ENCODE measurements around the gene TUBA4A. TPM values are rescaled to one million over a fixed set of nuclear protein-coding genes. Genes with fewer than 3 reads are reported as not detected.

Gene TUBA4A
- polyA plus RNA-seq, 1 donor (not counting 4 experiments of a cell fraction or from before 2014, with no cell fraction given), result 524 TPM

- peaks cover 31 to 41% of the 10 kb centered on the region in 2 experiments for H3K36me3 ChIP-seq (ENCODE audit: control insufficient read depth in 2 of 2, extremely low read depth in 1 of 2, insufficient read depth in 2 of 2, low read length in 2 of 2)
Measured at GRCh38 chr2:219225350-219225749, 28.4 kb downstream of the TUBA4A start.

GRCh38 chr2:219223831-219224610, 29.7 kb downstream of the TUBA4A start:
- no peak for TF ChIP-seq EZH2 (IDR thresholded peaks at IDR 0.05; ENCODE audit: low read length)
- TF ChIP-seq CTCF (optimal IDR thresholded peaks at IDR 0.05 in 1 of 3, IDR thresholded peaks at IDR 0.05 in 1 of 3, conservative IDR thresholded peaks at IDR 0.05 in 1 of 3; ENCODE audit: extremely low read depth in 1 of 3, insufficient read depth in 2 of 3, low read length in 3 of 3), result no peak
- Histone ChIP-seq H3K9me1 (ENCODE audit: control insufficient read depth, extremely low read depth, insufficient read depth, low read length) (peaks cover 3% of the 10 kb centered on the region), H4K20me1 (ENCODE audit: control insufficient read depth, extremely low read depth, insufficient read depth, low read length) (no peaks in the 10 kb centered on the region), H3K9ac (ENCODE audit: control insufficient read depth, extremely low read depth, insufficient read depth, low read length) (no peak overlapping the region), H3K79me2 (ENCODE audit: control insufficient read depth, insufficient read depth, low read length) (peaks cover 24% of the 10 kb centered on the region), H3K4me3 (ENCODE audit: control insufficient read depth in 2 of 3, extremely low read depth in 1 of 3, insufficient read depth in 2 of 3, low read depth in 1 of 3, low read length in 3 of 3) (no peak overlapping the region), H3K4me2 (ENCODE audit: control insufficient read depth, extremely low read depth, insufficient read depth, low read depth, low read length) (no peak overlapping the region), H3K4me1 (ENCODE audit: control insufficient read depth, extremely low read depth, insufficient read depth, low read length) (peaks cover 16% of the 10 kb centered on the region), H3K27me3 (ENCODE audit: control insufficient read depth, extremely low read depth, insufficient read depth, low read length) (no peaks in the 10 kb centered on the region), H2AFZ (ENCODE audit: control insufficient read depth, low read length) (no peak overlapping the region), H3K27ac (ENCODE audit: control insufficient read depth, insufficient read depth, low read length) (no peak overlapping the region), H3K9me3 (ENCODE audit: control insufficient read depth, low read depth, low read length) (no peaks in the 10 kb centered on the region), H3K36me3 (ENCODE audit: control insufficient read depth in 2 of 2, extremely low read depth in 1 of 2, insufficient read depth in 2 of 2, low read length in 2 of 2) (peaks cover 38 to 44% of the 10 kb centered on the region in 2 experiments)
- DNase-seq (ENCODE audit: low read depth, low spot score) (no peak), FAIRE-seq (no peak)
- dilution Hi-C loops (cut with MboI; ENCODE audit: extremely low pct_ligation_motif_present, low sequenced_read_pairs), result no loop called here

More at GRCh38 chr2:219225350-219225749, 28.4 kb downstream of the TUBA4A start:
- no peaks in the 10 kb centered on the region for H3K9me3 ChIP-seq (ENCODE audit: control insufficient read depth, low read depth, low read length)
- no peaks in the 10 kb centered on the region for H4K20me1 ChIP-seq (ENCODE audit: control insufficient read depth, extremely low read depth, insufficient read depth, low read length)
- peaks cover 25% of the 10 kb centered on the region for H3K79me2 ChIP-seq (ENCODE audit: control insufficient read depth, insufficient read depth, low read length)
- no peaks in the 10 kb centered on the region for H3K27me3 ChIP-seq (ENCODE audit: control insufficient read depth, extremely low read depth, insufficient read depth, low read length)
- H3K4me3 ChIP-seq (ENCODE audit: control insufficient read depth in 2 of 3, extremely low read depth in 1 of 3, insufficient read depth in 2 of 3, low read depth in 1 of 3, low read length in 3 of 3), result no peak overlapping the region
- H3K4me2 ChIP-seq (ENCODE audit: control insufficient read depth, extremely low read depth, insufficient read depth, low read depth, low read length), result no peak overlapping the region
- dilution Hi-C loops (cut with MboI; ENCODE audit: extremely low pct_ligation_motif_present, low sequenced_read_pairs), result no loop called here
- H3K9me1 ChIP-seq (ENCODE audit: control insufficient read depth, extremely low read depth, insufficient read depth, low read length), result peaks cover 3% of the 10 kb centered on the region
- FAIRE-seq (no peak), DNase-seq (ENCODE audit: low read depth, low spot score) (no peak)
- no peak overlapping the region for H2AFZ ChIP-seq (ENCODE audit: control insufficient read depth, low read length)
- no peak overlapping the region for H3K27ac ChIP-seq (ENCODE audit: control insufficient read depth, insufficient read depth, low read length)
- no peak overlapping the region for H3K9ac ChIP-seq (ENCODE audit: control insufficient read depth, extremely low read depth, insufficient read depth, low read length)
- TF ChIP-seq CTCF (optimal IDR thresholded peaks at IDR 0.05 in 1 of 3, IDR thresholded peaks at IDR 0.05 in 1 of 3, conservative IDR thresholded peaks at IDR 0.05 in 1 of 3; ENCODE audit: extremely low read depth in 1 of 3, insufficient read depth in 2 of 3, low read length in 3 of 3) (no peak), EZH2 (IDR thresholded peaks at IDR 0.05; ENCODE audit: low read length) (no peak)
- H3K4me1 ChIP-seq (ENCODE audit: control insufficient read depth, extremely low read depth, insufficient read depth, low read length), result peaks cover 15% of the 10 kb centered on the region

Measured in keratinocyte (primary cell).